ENCODE results near the gene CNNM3.
A peak's percentile ranks its signal among the peaks of the same experiment; 100 is the strongest.
"Not testable (repeated sequence)": the region's sequence is repeated elsewhere in the genome, so short reads cannot be mapped to it uniquely, and the experiment has no call there.

CNNM3 gene

DNA sequence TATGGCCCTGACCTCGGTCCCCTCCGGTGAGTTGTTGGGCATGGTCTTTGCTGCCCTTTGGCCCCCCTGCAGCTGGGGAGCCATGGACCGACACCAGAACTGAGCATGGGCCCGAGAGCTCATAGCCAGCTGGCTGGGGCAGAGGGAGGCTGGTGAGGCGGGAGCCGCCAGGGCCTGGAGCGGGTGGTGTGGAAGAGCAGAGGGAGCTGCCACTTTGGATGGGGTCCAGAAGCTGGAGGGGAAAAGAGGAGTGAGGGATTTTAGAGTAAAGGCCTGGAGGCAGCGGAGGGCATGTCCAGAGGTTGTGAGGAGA is 16.5 kb upstream of the CNNM3 start:
- DNase-seq, result no peak

DNA sequence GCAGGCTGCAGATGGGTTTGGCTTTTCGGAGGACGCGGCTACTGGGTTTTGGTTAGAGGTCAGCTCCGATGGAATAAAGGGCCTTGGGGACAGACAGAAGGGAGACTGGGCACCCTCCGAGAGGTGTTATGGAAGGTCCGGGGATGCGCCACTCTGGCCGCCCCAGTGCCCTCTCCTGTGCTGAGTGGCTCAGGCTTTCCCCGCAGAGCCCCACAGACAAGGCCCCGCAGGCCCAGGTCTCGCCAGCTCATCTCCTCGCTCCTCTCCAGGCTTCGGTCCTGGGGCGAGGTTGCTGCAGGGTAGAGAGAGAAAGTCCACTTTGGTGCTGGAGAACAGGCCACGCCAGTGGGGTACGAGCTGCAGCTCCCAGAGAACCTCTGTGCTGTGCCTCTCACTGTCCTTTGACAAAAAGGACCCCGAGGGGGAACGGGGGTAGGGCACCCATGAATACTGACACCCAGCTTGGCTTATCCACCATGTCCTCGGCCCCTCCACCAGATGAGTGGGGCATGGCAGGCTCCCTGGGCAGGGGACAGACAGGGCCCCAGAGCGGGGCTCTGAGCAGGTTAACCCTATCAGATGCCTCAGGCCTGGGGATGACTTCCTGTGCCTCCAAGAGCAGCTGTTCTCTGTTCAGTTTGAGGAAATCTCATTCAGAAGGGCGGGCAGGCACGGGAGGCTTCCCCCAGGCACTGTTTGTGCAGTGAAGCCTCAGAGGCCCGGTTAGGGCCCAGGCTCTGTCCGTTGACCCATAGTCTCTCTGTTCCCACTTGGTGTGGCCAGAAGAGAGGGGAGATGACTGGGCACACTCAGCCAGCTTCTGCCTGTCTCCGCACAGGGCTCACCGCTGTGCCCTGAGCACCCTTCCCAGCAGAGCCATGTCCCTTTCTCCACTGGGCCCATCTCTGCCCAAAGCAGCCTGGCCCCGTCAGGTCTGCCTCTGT is 15.7 kb upstream of the CNNM3 start:
- no peak for DNase-seq

DNA sequence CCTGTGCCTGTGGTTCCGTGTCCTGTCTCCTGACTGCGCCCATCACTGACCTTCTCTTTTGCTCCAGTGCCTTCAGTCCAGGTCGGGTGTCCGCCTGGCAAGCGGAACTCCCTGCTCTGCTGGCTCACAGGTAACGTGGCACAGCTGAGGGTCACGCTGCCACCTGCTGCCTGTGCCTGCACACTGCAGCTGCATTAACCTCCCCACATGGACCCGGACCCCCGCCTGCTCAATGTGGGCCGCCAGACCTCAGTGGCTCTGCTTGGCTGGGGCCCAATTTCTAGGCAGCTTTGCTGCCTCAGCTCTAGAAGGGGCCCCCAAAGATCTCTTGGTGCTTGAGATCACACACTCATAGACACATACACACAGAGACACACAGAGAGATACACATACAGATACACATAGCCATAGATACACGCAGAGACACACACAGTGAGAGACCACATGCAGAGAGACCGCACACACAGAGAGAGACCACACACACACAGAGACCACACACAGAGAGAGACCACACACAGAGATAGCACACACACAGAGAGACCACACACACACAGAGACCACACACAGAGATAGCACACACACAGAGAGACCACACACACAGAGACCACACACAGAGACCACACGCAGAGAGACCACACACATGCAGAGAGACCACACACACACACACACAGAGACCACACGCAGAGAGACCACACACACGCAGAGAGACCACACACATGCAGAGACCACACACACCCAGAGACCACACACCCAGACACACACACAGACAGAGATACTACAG is 14.9 kb upstream of the CNNM3 start:
- peak; percentile 48 for DNase-seq

DNA sequence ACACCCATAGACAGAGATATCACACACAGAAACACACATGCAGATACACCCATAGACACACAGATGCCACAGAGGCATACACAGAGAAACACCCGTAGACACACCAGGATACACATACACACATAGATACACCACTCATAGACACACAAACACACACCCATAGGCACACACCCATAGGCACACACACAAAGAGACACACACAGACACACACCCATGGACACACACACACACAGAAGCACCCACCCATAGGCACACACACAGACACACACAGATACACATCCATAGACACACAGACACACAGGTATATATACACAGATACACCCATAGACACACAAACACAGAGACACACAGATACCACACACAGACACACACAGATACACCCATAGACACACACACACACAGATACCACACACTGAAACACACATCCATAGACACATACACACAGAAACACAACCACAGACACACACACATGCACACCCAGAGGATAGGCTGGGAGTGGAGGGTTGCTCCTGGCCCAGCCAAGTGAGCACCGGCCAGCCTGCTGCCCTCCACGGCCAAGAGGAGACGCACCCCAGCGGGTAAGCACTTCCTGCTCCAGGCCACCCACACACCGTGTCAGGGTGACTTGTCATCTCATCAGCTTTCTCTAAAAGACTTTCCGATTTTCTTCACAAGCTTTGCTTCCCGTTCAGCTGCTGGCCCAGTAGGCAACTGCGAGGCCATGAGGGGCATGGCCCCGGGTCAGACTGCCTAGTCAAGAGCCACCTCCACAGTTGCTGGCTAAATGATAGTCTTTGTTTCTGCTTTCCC is 14.1 kb upstream of the CNNM3 start:
- DNase-seq, result no peak

DNA sequence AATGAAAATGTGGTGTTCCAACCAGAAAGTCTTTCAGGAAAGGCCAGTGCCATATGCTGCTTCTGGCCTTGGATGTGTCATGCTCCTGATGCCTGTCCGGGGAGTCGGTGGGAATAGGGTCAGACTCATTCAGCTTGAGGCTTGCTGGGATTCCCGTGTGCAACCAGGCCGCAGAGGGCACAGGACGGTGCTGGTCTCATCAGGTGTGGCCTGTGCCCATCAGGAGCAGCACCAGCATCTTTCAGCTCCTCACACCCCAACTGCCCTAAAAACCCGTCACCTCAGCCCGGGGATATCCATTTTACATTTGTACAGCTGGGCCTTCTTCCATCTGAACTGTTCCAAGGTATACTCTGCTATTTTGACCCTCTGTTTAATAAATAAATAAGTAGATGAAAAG is 13.3 kb upstream of the CNNM3 start:
- DNase-seq, result no peak

DNA sequence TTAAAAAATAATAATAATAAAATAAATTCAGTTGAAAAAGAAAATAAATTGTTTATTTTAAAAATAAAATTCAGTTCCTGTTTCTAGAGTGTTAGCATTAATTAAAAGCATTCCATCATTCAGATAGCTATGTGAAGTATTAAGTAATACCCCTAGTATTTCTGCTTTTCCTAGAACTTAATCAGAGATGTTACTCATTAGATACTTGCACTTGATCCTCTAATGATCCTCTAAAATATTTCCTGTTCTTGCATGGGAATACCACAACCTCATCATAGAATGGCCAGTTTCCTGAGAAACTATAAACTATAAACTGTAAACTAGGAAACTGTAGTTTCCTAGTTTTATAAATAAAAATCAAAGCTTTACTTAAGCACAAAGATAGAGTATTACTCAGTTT is 11.1 kb upstream of the CNNM3 start:
- no peak for DNase-seq

DNA sequence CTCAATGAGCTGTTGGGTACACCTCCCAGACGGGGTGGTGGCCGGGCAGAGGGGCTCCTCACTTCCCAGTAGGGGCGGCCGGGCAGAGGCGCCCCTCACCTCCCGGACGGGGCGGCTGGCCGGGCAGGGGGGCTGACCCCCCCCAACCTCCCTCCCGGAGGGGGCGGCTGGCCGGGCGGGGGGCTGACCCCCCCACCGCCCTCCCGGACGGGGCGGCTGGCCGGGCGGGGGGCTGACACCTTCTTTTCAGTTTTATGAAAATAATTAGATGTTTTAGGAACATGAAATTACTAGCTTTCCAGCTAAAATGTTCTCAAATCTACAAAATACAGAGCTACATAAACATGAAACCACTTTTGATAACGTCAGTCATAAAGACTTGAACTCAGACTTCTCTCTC is 10.1 kb upstream of the CNNM3 start:
- DNase-seq, result not testable (repeated sequence)

DNA sequence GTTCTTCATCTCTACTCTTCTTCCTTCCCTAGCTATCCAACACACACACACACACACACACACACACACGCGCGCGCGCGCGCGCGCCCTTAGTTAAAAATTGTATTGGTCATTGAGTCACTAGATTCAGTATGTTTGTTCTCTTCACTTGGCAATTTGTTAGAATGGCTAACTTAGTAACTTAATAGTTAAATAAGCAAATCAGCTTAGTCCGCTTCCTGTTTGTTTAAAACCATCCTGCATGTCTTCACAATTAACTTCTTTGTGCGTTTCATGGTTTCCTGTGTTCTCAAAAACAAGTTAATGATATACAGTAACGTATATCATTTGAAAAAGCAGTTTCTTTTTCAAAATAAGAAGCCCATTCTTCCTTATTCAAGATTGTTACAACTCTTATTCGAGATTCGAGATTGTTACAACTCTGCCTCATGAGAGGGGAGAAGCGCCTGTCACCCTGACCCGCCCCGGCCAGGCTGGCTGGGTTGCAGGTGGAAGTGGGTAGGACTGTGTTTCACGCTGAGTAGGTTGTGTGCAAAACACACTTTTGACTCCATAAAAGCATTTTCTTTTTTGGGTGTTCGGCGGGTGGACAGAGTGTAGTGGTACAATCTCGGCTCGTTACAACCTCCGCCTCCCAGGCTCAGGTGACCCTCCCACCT is 9.5 kb upstream of the CNNM3 start:
- no peak for DNase-seq

DNA sequence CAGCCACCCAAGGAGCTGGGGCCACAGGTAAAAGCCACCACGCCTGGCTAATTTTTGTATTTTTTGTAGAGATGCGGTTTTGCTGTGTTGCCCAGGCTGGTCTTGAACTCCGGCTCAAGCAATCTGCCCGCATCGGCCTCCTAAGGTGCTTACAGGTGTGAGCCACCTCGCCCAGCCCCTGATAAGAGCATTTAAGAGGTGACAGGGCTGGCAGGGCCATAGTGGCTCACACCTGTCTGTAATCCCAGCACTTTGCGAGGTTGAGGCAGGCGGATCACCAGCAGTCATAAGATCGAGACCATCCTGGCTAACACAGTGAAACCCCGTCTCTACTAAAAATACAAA is 9.0 kb upstream of the CNNM3 start:
- no peak for DNase-seq

DNA sequence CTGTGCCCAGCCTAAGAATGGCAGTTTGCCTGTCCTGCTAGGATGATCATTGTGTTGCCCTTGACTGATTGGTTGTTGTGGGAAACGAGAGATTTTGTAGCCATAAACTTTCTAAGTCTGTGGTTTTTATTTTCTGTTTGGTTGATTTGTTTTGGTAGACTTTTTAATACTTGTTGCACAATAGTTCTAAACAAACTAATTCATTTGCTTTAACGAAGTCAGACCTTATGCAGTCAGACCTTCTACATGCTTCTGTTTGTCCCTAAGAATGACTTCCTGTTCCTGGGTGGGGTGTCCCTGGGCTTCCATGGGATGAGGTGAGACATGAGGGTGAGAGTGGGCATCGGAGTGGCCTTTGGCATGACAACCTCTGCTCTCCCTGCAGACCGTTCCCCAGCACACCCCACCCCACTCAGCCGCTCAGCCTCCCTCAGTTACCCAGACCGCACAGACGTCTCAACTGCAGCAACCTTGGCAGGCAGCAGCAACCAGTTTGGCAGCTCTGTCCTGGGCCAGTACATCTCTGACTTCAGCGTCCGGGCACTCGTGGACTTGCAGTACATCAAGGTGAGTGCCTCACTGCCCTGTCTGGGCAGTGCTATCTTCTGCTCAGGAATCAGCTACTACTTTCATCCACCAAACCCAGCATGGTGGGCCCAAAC is 7.8 kb upstream of the CNNM3 start:
- DNase-seq, result no peak

DNA sequence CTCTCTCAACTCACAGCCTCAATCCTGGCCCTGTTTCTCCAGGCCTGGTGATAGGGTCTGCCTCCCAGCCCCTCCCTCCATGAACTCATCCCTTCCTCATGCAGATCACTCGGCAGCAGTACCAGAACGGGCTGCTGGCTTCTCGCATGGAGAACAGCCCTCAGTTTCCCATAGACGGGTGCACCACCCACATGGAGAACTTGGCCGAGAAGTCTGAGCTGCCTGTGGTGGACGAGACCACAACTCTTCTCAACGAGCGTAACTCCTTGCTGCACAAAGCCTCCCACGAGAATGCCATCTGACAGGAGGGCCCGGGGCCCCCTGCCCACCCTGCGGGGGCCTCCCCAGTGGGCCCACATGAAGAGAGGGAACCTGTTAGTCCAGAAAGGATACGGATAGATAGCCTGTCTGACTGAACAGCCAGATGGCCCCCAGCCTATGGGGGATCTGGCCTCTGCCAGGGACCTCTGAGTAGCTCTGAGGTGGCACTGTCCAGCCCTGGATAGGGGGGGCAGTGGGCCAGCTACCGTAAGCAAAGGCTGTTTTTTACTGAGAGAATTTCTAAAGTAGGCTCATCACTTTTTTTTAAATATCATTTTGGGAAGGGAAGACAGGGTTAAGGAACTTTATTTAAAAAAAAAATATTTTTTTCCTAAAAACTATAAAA is 6.7 kb upstream of the CNNM3 start:
- no peak for DNase-seq

DNA sequence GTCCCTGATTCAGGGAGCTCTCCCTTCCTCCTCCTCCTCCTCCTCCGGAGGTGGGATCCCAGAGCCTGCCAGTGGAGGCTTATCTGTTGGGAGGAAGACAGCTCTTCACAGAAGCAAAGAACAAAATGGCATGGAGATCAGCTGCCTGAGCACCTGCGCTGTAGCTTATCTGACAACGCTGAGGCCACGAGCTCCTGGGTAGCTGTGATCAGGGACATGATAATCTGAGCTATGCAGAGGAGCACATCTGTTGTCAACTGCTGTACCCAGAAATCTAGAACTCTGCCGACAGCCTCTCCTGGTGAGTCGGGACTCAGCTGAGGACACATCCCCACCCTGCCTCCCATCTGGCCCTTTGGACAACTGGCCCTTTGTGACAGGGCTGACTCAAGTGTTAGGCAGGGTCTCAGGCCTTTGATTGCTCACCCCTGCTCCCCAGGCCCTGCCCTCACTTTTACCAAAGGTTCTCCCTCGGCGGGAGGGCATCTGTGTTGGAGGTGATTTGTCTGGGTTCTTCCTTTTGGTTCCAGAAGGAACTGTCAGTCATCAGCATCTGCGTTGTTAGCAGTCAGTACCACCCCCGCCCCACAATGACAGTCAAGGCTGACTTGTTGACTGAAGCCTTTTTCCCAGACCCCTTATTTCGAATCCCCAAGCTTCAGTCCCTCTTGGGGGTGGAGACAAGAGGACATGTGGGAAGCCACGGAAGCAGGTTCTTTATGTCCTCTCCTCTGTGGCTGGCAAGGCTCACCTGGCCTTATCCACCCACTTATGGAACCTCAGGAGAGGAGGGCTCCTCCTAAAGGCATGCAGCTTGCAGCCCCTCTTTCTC is 5.9 kb upstream of the CNNM3 start:
- DNase-seq, result no peak

DNA sequence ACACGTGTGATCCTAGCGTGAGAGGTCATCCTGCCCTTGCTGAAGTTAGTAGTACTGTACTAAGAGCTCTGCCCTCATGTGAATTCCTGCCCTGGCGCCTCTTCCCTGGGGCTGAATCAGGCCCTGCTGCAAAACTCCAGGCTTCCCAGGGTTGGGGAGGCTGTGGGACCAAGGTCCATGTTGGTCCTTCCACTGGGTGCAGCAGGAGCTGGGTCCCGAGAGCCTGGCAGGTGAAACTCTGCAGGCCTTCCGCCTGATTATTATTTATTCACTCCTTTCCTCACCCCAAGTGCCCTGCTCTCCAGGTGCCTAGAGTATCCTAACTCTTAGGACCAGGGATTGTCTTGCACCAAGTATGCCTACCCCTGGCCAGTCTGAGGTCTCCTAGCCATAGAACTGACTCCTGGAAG is 5.3 kb upstream of the CNNM3 start:
- DNase-seq, result no peak

DNA sequence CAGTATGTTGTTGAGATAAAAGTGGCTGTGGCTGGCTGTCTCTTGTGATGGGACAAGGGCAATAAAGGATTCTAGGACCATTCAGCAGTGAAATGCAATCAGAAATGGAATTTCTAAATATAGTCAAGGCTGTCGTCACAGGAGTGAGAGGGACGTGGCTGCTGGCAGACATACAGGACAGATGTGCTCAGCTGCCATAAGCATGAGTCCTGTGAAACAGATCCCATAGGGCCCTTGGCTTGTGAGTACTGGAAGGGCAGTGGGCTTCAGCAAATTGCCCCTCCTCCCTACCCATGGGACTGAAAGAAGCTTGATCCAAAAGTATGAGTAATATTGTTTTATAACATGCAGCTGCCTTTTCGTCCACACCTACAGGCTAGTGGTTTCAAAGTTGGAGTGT is 4.2 kb upstream of the CNNM3 start:
- DNase-seq, result no peak

DNA sequence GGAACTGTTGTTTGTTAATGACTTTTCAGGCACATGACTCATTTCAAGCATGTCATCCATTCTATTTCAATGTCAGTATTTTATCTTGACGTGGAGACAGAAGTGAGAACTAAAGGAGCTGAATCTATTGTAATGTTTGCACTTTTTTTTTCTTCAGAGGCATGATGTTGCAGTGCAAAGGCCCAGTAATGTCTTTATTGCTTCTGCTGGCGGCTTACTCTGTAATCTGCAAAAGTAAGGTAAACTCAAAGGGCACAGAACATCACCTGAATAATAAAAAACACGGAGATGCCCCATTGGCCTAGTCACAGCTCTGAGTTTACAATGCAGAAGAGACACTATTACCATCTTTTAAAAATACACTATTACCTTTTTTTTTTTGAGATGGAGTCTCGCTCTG is 2.4 kb upstream of the CNNM3 start:
- no peak for DNase-seq

DNA sequence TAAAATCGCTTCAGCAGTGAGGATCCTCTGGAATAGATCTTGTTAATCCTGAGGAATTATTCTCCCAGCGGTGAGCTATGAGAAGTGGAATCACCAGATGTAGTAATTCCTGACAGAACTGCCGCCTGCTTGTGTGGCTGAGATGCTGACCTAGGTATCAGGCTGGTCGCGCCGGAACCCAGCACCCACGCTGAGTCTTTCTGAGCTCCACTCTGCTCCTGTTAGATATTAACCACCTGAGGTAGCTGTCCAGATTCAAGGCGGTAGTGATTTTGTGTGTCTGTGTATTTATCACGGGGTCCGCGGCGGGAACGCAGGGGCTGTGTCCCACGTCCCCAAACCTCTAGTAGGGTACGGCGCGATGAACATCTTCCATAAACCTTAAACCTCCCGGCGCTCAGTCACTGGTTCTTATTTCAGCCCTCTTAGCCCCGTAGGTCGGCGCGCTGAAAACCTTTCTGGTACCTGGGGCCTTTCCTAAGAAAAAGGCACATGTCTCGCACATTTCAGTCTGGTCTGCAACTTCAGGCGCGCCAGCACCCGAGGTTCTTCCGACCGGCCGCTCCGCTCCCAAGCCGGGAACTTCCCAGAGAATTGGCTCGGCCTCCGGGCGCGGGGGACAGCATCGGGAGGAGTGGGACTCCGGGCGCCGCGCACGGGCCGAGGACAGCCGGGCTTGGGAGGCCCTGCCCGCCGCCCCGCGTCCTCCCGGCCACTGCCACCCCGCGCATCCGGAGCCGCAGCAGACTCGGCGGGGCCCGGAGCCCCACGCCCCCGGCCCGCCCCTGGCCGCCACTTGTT is 542 bp upstream of the CNNM3 start:
- DNase-seq, result no peak

DNA sequence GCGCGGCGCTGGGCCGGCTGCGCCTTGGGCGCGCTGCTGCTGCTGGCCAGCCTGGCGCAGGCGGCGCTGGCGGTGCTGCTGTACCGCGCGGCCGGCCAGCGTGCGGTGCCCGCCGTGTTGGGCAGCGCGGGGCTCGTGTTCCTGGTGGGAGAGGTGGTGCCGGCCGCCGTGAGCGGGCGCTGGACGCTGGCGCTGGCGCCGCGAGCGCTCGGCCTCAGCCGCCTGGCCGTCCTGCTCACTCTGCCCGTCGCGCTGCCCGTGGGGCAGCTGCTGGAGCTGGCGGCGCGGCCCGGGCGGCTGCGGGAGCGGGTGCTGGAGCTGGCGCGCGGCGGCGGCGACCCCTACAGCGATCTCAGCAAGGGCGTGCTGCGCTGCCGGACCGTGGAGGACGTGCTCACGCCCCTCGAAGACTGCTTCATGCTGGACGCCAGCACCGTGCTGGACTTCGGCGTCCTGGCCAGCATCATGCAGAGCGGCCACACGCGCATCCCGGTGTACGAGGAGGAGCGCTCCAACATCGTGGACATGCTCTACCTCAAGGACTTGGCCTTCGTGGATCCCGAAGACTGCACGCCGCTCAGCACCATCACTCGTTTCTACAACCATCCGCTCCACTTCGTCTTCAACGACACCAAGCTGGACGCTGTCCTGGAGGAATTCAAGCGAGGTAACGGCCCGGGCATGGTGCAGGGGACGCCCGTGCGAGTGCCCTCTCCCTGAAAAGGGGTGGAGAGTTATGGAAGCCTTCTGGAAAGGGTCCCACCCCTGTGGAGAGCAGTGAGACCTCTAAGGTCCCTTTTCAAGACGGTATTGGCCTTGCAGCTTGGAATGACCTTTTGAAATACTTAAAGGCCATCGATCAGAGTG is 1.0 kb downstream of the CNNM3 start:
- no peak for DNase-seq

DNA sequence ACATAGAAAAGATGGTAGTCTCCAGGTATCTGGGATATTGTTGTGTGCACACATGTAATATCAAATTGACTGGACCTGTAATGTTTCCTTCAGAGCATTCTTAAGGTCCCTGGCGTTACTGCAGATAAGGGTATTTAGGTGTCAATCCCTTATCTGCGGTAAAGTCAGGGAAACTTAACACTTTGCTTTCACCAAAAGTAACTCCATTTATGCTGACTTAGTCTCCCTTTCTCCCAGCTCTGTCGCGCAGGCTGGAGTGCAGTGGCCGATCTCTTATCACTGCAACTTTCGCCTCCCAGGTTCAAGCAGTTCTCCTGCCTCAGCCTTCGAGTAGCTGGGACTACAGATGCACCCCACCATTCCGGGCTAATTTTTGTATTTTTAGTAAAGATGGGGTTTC is 1.8 kb downstream of the CNNM3 start:
- no peak for DNase-seq
